AG09309 (cell line): ENCODE measurements around the gene IFNAR1.

ENCODE experiments used
- DNase-seq: peaks from one replicate; pipeline ENCODE4 v3.0.0-alpha.2; 2010; ENCODE audit warnings: low read depth
- H3K4me3 ChIP-seq: 2 replicates; pipeline ENCODE4 v1.5.1; 2011; ENCODE audit warnings: mild to moderate bottlenecking, low read depth, low read length, moderate library complexity; ENCODE audit not compliant: control insufficient read depth
- CTCF ChIP-seq: IDR thresholded peaks from 2 replicates; pipeline ENCODE4 v1.5.1; 2011; ENCODE audit warnings: mild to moderate bottlenecking, low read depth, low read length, inconsistent platforms; ENCODE audit not compliant: insufficient read depth, control insufficient read depth; ENCODE audit errors: missing control alignments

The IFNAR1 gene

DNA sequence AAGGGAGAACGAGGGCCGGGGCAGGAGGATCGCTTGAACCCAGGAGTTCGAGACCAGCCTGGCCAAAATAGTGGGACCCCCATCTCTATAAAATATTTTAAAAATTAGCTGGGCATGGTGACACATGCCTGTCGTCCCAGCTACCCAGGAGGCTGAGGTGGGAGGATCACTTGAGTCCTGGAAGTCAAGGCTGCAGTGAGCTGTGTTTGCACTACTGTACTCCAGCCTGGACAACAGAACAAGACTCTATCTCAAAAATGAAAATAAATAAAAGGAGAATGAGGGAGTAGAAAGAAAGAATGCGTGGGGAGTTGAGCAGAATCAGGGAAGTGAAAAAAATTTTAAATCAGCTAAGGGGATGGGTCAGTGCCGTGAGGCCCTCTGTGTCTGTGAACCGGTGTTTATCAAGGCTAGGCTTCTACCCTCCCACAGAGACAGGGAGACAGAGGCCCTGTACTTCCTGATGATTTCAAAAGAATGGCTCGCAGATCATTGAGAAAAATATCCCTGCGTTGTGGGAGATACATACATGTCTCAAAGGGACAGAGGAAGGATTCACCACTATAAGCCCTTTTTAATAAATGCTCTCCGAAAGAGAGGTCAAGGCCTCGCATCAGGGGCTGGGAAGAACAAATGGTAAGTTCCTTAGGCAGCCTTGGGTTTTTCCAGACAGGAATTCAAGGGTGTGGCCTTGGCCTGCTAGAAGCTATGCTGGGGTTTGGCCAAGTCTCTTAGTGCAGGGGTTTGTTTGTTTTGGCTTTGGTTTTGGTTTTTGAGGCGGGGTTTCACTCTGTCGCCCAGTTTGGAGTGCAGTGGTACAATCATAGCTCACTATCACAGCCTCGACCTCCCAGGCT, 37.9 kb upstream of the IFNAR1 start:
- no peak overlapping the region for H3K4me3 ChIP-seq
- no peak for DNase-seq
- no peak for TF ChIP-seq CTCF

DNA sequence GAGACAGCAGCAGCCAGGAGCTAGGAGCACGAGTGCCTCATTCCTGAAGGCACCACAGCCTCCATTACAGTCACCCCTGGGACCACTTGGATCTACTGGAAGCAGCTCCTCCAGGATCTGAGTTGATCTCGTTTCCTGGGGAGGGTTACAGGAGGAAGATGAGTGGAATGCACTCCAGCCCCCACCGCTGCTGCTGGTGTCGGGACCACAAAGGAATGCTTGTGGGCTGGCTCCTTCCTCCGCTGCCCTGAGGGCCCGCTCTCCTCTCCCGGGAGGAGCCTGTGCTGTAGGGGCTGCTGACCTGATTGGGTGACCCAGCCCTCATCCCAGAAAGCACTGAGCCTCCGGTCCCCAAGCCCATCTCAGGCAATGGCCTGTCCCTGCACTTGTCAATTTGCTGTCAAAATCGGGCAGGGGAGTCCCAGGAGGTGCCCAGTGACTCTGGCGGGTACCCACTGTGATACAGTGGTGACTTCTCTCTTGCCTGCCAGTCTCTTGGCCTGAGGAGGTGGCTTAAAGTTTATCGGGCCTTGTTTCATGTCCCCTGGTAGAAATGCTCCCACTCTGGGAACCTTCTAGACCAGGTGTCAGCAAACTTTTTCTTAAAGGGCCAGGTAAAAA, 35.5 kb upstream of the IFNAR1 start:
- no peak for DNase-seq
- H3K4me3 ChIP-seq: no peak overlapping the region
- no peak for TF ChIP-seq CTCF

DNA sequence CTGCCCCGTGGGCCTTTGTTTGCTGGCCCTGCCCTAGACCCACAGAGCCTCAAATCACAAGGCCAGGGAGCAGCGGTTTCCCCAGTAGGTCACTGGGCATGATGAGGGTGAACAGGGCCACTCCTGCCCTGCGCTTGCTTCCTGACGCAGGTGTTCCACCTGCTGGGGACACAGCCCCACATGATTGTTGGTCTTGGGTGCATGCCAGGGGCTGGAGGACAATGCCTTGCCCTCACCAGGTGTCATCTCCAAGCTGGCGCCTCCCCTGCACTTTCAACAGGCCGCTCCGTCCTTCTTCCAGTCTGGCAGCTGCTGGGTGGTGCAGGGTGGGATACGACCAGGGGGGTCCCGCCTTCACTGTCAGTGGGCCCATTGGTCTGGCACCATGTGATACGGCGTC, 34.3 kb upstream of the IFNAR1 start:
- DNase-seq: no peak
- TF ChIP-seq CTCF: no peak
- H3K4me3 ChIP-seq: no peak overlapping the region

GRCh38 chr21:33291686-33292085, 33.1 kb upstream of the IFNAR1 start:
- TF ChIP-seq CTCF: no peak
- no peak overlapping the region for H3K4me3 ChIP-seq
- DNase-seq: no peak

- DNase-seq: no peak
- no peak for TF ChIP-seq CTCF
- no peak overlapping the region for H3K4me3 ChIP-seq
These were observed 32.0 kb upstream of the IFNAR1 start for GRCh38 chr21:33292724-33293123.

DNA sequence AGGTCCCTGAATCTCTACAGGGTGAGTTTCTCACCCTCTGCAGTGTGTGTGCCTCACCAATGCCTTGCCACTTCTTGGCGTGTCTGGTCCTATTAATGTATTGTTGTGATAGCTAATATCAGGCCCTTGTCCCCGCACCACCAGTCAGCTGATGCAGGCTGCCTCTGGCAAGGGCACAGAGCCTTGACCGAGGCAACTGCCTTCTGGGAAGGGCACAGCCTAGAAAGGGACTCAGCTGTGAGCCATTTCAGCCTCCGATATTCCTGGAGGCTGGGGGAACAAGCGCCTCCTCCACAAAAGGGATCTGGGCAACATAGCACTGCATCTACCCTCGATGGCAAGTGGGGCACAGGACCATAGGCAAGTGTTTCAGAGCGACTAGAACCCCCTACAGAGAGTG, 31.6 kb upstream of the IFNAR1 start:
- no peak for DNase-seq
- no peak overlapping the region for H3K4me3 ChIP-seq
- TF ChIP-seq CTCF: no peak
